HG03432 (cell line): ENCODE measurements around the gene RPAP2.
"Not testable (repeated sequence)": the region's sequence is repeated elsewhere in the genome, so short reads cannot be mapped to it uniquely, and the experiment has no call there.

Experiments
- ATAC-seq: cut with Tn5 transposase; IDR thresholded peaks from one replicate; pipeline ENCODE4 v1.9.1; 2021; ENCODE audit warnings: mild to moderate bottlenecking, moderate library complexity; ENCODE audit not compliant: unreplicated experiment

RPAP2 gene

DNA sequence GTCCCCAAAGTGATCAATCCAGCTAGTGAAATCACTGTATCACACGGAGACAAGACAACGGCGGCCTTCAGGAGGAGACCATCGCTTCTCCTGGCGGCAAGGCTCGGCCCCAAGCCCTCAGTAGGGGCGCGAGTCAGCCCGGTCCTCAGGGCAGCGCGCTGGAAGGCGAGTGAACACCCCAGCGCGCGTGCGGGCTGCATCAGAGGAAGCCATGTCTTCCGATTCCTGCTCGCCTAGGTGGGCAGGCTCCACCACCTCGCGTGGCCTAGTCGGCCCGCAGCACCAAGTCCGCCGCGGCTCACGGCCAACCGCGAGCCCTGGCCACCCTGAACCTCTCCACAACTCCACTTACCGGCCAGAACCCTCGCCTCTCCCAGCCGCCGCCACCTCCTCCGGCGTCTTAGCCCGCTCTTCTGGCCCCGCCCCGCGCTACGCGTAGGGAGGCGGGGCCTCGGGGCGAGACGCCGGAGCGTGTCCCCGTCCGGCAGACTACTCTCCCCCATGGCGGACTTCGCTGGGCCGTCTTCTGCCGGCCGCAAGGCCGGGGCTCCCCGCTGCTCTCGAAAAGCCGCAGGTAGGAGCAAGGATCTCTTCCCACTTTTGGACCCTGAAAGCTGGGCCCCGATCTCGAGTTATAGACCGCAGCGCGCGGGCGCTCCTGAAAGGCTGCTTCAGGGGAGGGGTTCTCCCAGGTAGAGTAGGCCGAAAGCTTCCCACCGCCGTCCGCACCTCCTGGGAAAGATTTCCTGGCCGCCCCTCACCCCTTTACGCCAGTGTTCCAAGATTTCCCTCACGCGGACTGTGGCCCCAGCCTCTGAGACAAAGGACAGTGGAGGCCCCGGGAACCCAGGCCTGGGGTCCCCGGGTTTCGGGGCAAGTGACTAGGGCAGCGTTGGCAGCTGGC, at the start of gene RPAP2, which contains the start of gene GLMN:
TSS of gene RPAP2 (plus strand) at position 487 of the 904 bp plus-strand sequence. CDS start at position 502, 15 bp downstream.
TSS of gene GLMN (minus strand) at position 415 of the 904 bp plus-strand sequence. CDS start 988 bp downstream, outside the sequence.
- peak; percentile 99 for ATAC-seq

DNA sequence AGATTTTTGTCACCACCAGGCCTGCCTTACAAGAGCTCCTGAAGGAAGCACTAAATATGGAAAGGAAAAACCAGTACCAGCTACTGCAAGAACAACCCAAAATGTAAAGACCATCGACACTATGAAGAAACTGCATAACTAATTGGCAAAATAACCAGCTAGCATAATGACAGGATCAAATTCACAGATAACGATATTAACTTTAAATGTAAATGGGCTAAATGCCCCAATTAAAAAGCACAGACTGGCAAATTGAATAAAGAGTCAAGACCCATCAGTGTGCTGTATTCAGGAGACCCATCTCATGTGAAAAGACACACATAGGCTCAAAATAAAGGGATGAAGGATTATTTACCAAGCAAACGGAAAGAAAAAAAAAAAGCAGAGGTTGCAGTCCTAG, 44.1 kb upstream of the RPAP2 start:
- not testable (repeated sequence) for ATAC-seq

DNA sequence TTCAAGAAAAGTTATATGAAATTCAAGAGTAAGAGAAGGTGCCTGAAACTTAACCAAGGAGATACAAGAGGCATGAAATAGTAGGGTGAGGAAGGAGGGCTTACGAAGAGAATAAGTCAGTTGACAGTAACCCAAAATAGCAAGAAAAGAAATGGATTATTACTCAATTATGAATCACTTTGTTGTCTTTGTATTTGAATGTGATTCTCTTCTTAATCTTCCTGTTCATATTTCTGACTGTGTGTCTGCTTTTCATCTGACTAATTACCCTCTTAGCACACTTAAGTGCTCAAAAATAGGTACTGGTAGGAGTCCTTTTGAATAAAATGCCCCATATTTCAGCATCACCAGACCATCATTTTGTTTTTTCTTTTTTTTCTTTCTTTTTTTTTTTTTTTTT, 39.5 kb upstream of the RPAP2 start:
- ATAC-seq, result no peak

GRCh38 chr1:92262516-92262915, 36.3 kb upstream of the RPAP2 start:
- ATAC-seq, result no peak

DNA sequence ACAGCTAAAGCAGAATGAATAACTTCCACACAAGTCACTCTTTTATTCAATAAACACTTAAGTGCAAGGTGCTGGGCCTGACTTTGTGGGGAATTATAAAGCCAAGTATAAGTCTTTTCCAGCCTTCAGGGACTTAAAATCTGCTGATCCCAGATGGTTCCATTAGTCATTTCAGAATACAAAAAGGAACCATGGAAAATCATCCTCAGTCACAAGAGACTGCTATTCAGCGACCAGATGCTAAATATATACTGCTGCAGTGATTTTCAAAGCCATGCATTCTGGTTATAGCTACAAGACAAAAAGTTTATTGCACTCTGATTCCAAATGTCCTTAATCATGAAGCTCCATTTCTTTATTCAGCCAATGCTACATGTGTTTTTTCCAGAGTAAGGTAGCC, 25.8 kb upstream of the RPAP2 start:
- no peak for ATAC-seq

- no peak for ATAC-seq
Observed at GRCh38 chr1:92274939-92275338, 23.9 kb upstream of the RPAP2 start.

DNA sequence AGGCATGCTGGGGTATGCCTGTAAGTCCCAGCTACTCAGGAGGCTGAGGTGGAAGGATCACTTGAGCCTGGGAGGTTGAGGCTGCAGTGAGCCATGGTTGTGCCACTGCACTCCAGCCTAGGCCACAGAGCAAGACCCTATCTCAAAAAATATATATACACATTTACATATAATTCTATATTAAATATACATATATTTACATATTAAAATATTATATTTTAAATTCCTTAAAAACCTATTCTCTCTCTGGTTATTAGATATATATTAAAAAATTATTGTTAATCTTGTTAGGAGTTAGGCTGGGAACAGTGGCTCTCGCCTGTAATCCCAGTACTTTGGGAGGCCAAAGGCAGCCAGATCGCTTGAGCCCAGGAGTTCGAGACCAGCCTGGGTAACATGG, 22.8 kb upstream of the RPAP2 start:
- no peak for ATAC-seq

GRCh38 chr1:92277105-92277723, 21.6 kb upstream of the RPAP2 start:
- no peak for ATAC-seq

DNA sequence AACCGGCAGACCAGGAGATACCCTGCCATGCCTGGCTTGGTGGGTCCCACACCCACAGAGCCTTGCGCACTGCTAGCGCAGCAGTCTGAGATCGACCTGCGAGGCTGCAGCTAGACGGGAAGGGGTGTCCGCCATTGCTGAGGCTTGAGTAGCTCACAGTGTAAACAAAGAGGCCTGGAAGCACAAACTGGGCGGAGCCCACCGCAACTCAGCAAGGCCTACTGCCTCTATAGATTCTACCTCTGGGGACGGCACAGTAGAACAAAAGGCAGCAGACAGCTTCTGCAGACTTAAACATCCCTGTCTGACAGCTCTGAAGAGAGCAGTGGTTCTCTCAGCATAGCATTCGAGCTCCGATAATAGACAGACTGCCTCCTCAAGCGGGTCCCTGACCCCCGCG, 19.1 kb upstream of the RPAP2 start:
- not testable (repeated sequence) for ATAC-seq

GRCh38 chr1:92281411-92281810, 17.4 kb upstream of the RPAP2 start:
- ATAC-seq, result not testable (repeated sequence)

GRCh38 chr1:92291372-92291999, 7.4 kb upstream of the RPAP2 start:
- ATAC-seq, result no peak

- ATAC-seq, result peak; percentile 0
Observed at GRCh38 chr1:92298213-92298572, 666 bp upstream of the RPAP2 start.

GRCh38 chr1:92299477-92300150, 755 bp downstream of the RPAP2 start:
- no peak for ATAC-seq

- no peak for ATAC-seq
Observed at GRCh38 chr1:92301021-92301420, 2.2 kb downstream of the RPAP2 start.

GRCh38 chr1:92306020-92306419, 7.2 kb downstream of the RPAP2 start:
- ATAC-seq, result no peak

DNA sequence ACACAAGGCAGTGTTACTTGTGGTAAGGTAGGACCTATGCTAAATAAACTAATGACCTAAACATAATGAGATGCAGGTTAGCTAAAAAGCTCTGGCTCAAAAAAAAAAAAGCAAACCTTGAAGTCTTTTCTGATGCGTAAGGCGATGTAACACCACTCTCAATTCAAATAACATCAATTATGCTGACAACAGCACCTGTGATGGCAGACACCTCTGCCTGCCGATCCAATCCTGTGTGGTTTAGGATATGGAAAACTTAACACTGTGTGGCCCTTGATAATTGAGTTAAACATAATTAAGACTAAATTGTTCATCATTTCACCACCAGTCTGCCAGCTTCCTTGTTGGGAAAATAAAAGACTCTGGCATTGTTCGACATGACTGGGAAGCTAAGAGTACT, 9.1 kb downstream of the RPAP2 start:
- no peak for ATAC-seq

- no peak for ATAC-seq
Observed at GRCh38 chr1:92310185-92310597, 11.3 kb downstream of the RPAP2 start.

- no peak for ATAC-seq
Observed at GRCh38 chr1:92314024-92314423, 15.2 kb downstream of the RPAP2 start.

GRCh38 chr1:92315766-92316599, 17.1 kb downstream of the RPAP2 start:
- ATAC-seq, result no peak

- peak; percentile 55 for ATAC-seq
Observed at GRCh38 chr1:92317836-92318493, 19.1 kb downstream of the RPAP2 start.
